ENCODE results near the gene GNAI1. TPM values are rescaled to one million over a fixed set of nuclear protein-coding genes. Genes with fewer than 3 reads are reported as not detected.

The GNAI1 gene
- total RNA-seq, 1 donor from 2014 or later = 50.6 TPM

DNA sequence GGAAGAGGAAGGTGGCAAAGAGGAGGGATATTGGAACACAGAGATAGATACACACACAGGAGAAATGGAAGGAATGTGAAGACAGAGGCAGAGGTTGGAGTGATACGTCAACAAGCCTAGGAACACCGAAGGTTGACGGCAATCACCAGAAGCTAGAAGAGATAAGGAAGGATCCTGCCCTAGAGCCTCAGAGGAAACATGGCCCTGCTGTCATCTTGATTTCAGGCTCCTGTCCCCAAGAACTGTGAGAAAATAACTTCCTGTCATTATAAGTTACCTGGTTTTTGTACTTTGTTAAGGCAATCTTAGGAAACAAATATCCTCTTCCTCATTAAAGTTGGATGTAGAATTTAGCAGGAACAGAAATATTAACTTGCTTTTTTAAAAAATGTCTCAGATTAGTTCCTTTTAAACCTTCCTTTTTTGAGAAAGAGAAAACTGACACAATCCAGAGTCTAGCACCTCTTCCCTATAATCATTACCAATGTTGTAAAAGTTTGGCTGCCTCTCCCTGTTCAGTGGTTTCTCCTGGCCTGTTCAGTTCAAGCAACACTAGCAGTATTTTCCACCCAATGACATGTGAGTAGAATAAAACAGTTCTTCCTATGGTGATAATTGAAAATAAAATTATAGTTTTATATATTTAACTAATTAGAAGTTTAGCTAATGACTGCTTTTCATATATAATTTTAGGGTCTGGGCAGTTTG is 28.8 kb upstream of the GNAI1 start:
- Histone ChIP-seq H3K36me3 (no peaks in the 10 kb centered on the region), H3K9me3 (no peaks in the 10 kb centered on the region), H3K4me3 (no peak overlapping the region), H3K27ac (no peak overlapping the region), H3K27me3 (no peaks in the 10 kb centered on the region), H3K4me1 (no peaks in the 10 kb centered on the region)
- intact Hi-C loops (cut with DNase I) = no loop called here
- TF ChIP-seq CTCF (IDR thresholded peaks at IDR 0.05) (no peak), POLR2AphosphoS5 (IDR thresholded peaks at IDR 0.05; ENCODE audit: insufficient read depth in 1 of 2, low read depth in 1 of 2) (no peak), POLR2A (IDR thresholded peaks at IDR 0.05) (no peak)
- DNase-seq (ENCODE audit: extremely low spot score in 2 of 2) = no peak

- no peak for DNase-seq (ENCODE audit: extremely low spot score in 2 of 2)
- Histone ChIP-seq H3K4me1 (no peaks in the 10 kb centered on the region), H3K9me3 (no peaks in the 10 kb centered on the region), H3K4me3 (no peak overlapping the region), H3K27ac (no peak overlapping the region), H3K27me3 (no peaks in the 10 kb centered on the region), H3K36me3 (no peaks in the 10 kb centered on the region)
- no peak for TF ChIP-seq POLR2A (IDR thresholded peaks at IDR 0.05)
- no peak for TF ChIP-seq POLR2AphosphoS5 (IDR thresholded peaks at IDR 0.05; ENCODE audit: insufficient read depth in 1 of 2, low read depth in 1 of 2)
- TF ChIP-seq CTCF (IDR thresholded peaks at IDR 0.05) = no peak
- intact Hi-C loops (cut with DNase I) = no loop called here
These were observed 28.0 kb upstream of the GNAI1 start for GRCh38 chr7:80106498-80107113.

DNA sequence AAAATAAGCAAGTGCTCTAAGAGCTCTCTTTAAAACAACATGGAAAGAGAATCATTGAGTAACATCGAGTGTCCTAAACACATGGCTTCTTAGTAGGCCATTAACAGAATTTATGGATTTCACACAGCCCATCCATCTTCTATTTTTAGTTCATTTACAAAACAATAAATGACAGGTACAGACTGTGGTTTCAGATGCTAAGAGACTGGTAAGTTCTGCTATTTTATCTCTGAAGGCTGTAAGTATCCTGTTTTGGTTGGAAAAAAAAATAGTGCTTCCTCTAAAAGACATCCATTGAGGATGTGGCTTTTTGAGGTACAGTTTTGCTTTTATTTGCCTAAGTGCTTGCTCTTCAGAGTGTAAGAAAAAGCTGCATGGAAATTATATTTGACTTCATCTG is 27.4 kb upstream of the GNAI1 start:
- TF ChIP-seq POLR2A (IDR thresholded peaks at IDR 0.05) = no peak
- no peak for TF ChIP-seq POLR2AphosphoS5 (IDR thresholded peaks at IDR 0.05; ENCODE audit: insufficient read depth in 1 of 2, low read depth in 1 of 2)
- TF ChIP-seq CTCF (IDR thresholded peaks at IDR 0.05) = no peak
- H3K27me3 ChIP-seq = no peaks in the 10 kb centered on the region
- no peaks in the 10 kb centered on the region for H3K4me1 ChIP-seq
- intact Hi-C loops (cut with DNase I) = no loop called here
- H3K27ac ChIP-seq = no peak overlapping the region
- no peak overlapping the region for H3K4me3 ChIP-seq
- no peaks in the 10 kb centered on the region for H3K9me3 ChIP-seq
- H3K36me3 ChIP-seq = no peaks in the 10 kb centered on the region
- DNase-seq (ENCODE audit: extremely low spot score in 2 of 2) = no peak

- no peak for DNase-seq (ENCODE audit: extremely low spot score in 2 of 2)
- Histone ChIP-seq H3K4me3 (no peak overlapping the region), H3K27me3 (no peaks in the 10 kb centered on the region), H3K9me3 (no peaks in the 10 kb centered on the region), H3K27ac (no peak overlapping the region), H3K4me1 (no peaks in the 10 kb centered on the region), H3K36me3 (no peaks in the 10 kb centered on the region)
- TF ChIP-seq POLR2AphosphoS5 (IDR thresholded peaks at IDR 0.05; ENCODE audit: insufficient read depth in 1 of 2, low read depth in 1 of 2) = no peak
- TF ChIP-seq POLR2A (IDR thresholded peaks at IDR 0.05) = no peak
- TF ChIP-seq CTCF (IDR thresholded peaks at IDR 0.05) = no peak
- intact Hi-C loops (cut with DNase I) = no loop called here
These were observed 24.3 kb upstream of the GNAI1 start for GRCh38 chr7:80110376-80110775.

- Histone ChIP-seq H3K4me3 (no peak overlapping the region), H3K27me3 (no peaks in the 10 kb centered on the region)
- DNase-seq (ENCODE audit: extremely low spot score in 2 of 2) = no peak
These were observed 20.5 kb upstream of the GNAI1 start for GRCh38 chr7:80114159-80114558.

More at GRCh38 chr7:80114159-80114558, 20.5 kb upstream of the GNAI1 start:
- TF ChIP-seq CTCF (IDR thresholded peaks at IDR 0.05) = no peak
- Histone ChIP-seq H3K4me1 (no peaks in the 10 kb centered on the region), H3K36me3 (no peaks in the 10 kb centered on the region), H3K27ac (no peak overlapping the region), H3K9me3 (no peaks in the 10 kb centered on the region)
- intact Hi-C loops (cut with DNase I) = no loop called here

Data from vagina (tissue), 2 donors.